ENCODE results near the gene SUPT6H.

The SUPT6H gene

DNA sequence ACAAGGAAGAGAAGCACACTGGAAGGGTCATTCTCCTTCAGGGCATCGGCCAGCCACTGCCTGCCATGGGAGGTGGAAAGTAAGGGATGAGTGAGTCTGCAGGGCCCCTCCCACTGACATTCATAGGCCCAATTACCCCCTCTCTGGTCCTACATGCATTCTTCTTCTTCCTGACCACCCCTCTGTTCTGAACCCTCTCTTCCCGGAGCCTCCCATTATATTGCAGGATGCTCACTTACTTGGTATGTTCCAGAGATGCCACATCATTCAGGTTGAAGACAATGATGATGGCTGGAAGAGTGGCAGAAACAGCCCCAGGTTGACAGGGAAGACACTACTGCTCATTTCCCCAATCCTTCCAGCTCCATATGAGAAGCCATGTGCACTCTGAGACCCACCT is 53.2 kb downstream of the SUPT6H start:
- Mint-ChIP-seq H3K4me1 (peaks cover 68% of the 10 kb centered on the region), H3K9me3 (no peaks in the 10 kb centered on the region), H3K36me3 (ENCODE audit: low read depth) (peaks cover 37% of the 10 kb centered on the region), H3K4me3 (peak overlapping the region; percentile 81), H3K27me3 (ENCODE audit: low read depth, poor library complexity) (peaks cover 8% of the 10 kb centered on the region), H3K27ac (peak overlapping the region; percentile 59)
- TF ChIP-seq, protein P1, sequence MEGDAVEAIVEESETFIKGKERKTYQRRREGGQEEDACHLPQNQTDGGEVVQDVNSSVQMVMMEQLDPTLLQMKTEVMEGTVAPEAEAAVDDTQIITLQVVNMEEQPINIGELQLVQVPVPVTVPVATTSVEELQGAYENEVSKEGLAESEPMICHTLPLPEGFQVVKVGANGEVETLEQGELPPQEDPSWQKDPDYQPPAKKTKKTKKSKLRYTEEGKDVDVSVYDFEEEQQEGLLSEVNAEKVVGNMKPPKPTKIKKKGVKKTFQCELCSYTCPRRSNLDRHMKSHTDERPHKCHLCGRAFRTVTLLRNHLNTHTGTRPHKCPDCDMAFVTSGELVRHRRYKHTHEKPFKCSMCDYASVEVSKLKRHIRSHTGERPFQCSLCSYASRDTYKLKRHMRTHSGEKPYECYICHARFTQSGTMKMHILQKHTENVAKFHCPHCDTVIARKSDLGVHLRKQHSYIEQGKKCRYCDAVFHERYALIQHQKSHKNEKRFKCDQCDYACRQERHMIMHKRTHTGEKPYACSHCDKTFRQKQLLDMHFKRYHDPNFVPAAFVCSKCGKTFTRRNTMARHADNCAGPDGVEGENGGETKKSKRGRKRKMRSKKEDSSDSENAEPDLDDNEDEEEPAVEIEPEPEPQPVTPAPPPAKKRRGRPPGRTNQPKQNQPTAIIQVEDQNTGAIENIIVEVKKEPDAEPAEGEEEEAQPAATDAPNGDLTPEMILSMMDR (IDR thresholded peaks at IDR 0.05): no peak
- DNase-seq: no peak

DNA sequence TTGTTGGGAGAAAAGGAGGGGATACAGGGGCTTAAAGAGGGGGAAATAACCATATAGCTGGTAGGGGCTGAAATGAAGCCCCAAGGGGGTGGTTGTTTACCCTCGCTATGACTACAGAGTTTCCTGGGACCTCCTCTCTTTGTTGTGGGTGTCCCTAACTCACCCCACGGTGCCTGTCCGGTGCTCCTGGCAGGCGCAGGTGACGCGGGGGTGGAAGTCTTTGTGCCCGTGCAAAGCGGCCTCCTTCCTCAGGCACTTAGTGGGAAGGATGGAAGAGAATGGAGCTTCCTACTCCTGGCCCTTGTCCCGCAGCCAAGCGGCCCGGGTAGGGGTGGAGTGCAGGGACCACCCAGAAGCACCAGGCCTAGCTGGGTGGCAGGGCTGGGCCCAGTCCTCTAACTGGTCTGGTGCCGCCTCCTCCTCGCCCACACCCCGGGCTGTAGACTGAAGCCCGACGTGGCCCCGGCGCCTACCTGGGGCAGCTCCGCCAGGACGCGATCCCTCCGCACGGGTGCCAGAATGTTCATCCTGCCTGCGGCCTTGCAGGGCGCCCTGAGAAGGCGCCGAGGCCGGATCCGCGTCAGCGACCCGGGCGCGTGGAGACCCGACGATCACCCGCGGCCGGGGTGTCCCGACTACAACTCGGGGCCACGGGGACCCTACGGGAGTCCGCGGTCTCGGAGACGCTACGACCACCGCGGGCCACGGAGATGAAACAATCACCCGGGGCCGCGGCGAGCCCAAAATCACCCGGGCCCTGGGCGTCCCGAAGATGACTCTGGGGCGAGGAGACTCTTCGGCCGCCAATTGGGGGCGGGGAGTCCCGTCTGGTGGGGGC is 55.0 kb downstream of the SUPT6H start:
- peak; percentile 58 for DNase-seq

DNA sequence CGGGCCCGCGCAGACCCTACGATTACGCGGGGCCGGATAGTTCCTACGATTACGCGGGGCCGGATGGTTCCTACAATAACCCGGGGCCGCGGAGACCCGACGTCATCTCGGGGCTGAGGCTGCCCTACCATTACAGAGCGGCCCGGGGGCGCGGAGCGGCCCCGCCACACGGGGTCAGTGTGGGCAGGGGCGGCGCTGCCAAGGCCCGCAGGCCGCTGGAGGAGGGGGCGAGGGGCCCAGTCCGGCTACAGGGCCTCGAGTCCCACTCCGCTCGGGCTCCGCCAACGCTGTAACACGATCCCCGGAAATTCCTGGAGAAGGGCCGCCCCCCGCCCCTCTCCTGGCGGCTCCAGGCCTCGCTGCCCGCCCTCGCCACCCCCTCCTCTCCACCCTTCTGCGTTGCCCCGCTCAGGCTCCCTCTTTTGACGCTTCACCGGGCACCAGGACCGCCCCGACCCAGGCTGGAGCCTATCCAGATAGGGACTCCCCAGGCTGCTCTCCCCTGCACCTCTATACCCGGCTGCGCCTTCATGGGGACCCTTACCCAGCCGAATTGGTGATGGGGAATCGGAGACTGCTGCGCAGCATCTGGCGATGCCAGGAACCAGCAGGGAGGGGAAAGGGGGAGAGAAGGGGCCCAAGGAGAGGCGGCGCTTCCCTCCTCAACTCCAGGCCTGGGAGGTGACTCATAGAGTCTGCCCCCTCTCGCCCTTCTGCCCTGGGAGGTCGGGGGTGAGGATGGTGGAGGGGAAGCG is 55.8 kb downstream of the SUPT6H start, which contains the start of gene RAB34:
Gene RAB34, minus strand, starts transcription at position 291 of the 755 bp plus-strand sequence. CDS start 602 bp downstream, outside the sequence.
- peak; percentile 94 for DNase-seq
- H3K36me3 Mint-ChIP-seq (ENCODE audit: low read depth): peaks cover 52% of the 10 kb centered on the region
- H3K27ac Mint-ChIP-seq: peak within 1 kb of the TSS; percentile 100
- TF ChIP-seq, protein P1 (IDR thresholded peaks at IDR 0.05): peak; percentile 53
- no peaks in the 10 kb centered on the region for H3K9me3 Mint-ChIP-seq
- peaks cover 76% of the 10 kb centered on the region for H3K4me1 Mint-ChIP-seq
- peaks cover 8% of the 10 kb centered on the region for H3K27me3 Mint-ChIP-seq (ENCODE audit: low read depth, poor library complexity)
- peak within 1 kb of the TSS; percentile 85 for H3K4me3 Mint-ChIP-seq

More for the DNA sequence above, 55.0 kb downstream of the SUPT6H start:
- Mint-ChIP-seq H3K27ac (peak overlapping the region; percentile 94), H3K4me3 (peak overlapping the region; percentile 81), H3K36me3 (ENCODE audit: low read depth) (peaks cover 52% of the 10 kb centered on the region), H3K9me3 (no peaks in the 10 kb centered on the region), H3K27me3 (ENCODE audit: low read depth, poor library complexity) (peaks cover 8% of the 10 kb centered on the region), H3K4me1 (peaks cover 76% of the 10 kb centered on the region)
- TF ChIP-seq, protein P1 (IDR thresholded peaks at IDR 0.05): no peak

DNA sequence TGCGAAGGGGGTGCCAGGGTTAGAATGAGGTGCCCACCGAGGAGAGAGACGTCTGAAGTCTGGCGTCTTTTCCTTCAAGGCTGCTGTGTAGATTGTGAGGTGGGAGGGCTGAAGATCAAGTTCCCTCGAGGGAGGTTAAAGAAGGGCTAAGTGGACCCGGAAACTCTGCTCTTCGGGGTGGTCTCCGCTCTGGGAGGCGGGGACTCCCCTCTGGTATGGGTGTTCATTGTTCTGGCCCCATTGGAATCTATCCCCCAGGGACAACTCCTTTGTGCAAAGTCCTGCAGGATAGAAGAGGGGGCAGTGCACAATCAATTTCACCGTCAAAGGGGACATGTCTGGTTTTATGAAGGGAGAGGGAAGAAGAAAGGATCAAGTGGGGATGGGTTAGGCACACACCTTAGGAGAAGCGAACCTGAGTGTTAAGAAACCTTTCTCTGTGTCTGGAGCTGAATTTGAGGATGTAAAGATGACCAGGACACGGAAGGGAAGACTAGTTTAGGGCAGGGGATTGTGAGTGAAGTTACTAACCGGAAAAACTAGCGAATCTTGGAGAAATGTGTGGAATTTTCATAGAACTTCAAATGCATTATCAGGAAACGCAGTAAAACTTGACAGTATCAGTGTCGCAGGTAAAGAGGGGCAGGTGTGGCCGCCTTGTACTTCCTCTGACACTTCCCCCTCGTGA is 56.5 kb downstream of the SUPT6H start:
- H3K27me3 Mint-ChIP-seq (ENCODE audit: low read depth, poor library complexity): peaks cover 8% of the 10 kb centered on the region
- H3K4me3 Mint-ChIP-seq: peak overlapping the region; percentile 85
- H3K27ac Mint-ChIP-seq: peak overlapping the region; percentile 100
- no peaks in the 10 kb centered on the region for H3K9me3 Mint-ChIP-seq
- TF ChIP-seq, protein P1 (IDR thresholded peaks at IDR 0.05): no peak
- H3K36me3 Mint-ChIP-seq (ENCODE audit: low read depth): peaks cover 52% of the 10 kb centered on the region
- peak; percentile 57 for DNase-seq
- H3K4me1 Mint-ChIP-seq: peaks cover 79% of the 10 kb centered on the region

DNA sequence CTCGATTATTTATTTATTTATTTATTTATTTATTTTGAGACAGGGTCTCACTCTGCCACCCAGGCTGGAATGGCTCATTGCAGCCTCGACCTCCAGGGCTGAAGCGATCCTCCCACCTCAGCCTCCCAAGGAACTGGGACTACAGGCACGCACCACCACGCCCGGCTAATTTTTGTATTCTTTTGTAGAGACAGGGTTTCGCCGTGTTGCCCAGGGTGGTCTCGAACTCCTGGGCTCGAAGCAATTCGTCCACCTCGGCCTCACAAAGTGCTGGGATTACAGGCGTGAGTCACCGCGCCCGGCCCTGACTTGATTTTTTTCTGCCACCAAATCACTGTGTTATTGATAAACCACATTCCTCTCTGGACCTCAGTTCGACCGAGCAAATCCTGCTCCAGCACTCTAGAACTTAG is 57.0 kb downstream of the SUPT6H start:
- TF ChIP-seq, protein P1 (IDR thresholded peaks at IDR 0.05): no peak
- Mint-ChIP-seq H3K27me3 (ENCODE audit: low read depth, poor library complexity) (peaks cover 8% of the 10 kb centered on the region), H3K36me3 (ENCODE audit: low read depth) (peaks cover 51% of the 10 kb centered on the region), H3K27ac (peak overlapping the region; percentile 99), H3K4me1 (peaks cover 85% of the 10 kb centered on the region), H3K9me3 (no peaks in the 10 kb centered on the region), H3K4me3 (peak overlapping the region; percentile 100)
- DNase-seq: no peak

All from nephron progenitor cell (in vitro differentiated cells).